ENCODE measurements around the gene BORCS5.

BORCS5 gene

DNA sequence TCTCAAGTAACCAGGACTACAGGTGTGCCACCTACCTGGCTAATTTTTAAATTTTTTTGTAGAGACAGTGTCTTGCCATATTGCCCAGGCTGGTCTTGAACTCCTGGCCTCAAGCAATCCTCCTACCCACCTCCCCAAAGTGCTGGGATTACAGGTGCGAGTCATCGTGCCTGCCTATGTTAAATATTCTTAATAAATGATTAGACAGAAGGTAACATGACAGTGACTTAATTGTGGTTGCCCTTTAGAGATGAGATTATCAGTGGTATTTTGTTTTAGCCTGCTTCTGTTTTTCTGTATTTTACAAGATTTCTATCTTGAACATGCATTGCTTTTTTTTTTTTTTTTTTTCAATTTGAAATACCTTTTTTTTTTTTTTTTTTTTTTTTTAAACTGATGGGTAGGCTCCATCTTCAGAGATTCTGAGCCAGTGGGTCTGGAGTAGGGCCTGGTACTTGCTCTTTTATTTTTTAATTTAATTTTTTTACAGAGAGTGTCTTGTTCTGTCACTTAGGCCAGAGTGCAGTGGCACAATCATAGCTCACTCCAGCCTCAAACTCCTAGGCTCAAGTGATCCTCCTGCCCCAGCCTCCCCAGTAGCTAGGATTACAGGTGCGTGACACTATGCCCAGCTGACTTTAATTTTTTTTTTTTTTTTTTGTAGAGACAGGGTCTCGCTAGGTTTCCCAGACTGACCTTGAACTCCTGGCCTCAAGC is 88.4 kb downstream of the BORCS5 start:
- no peak overlapping the region for H2AFZ ChIP-seq (ENCODE audit: low read length)
- no peaks in the 10 kb centered on the region for H3K79me2 ChIP-seq (ENCODE audit: insufficient read depth, low read length)
- no peaks in the 10 kb centered on the region for H3K9me2 ChIP-seq (replicated peaks; ENCODE audit: low read depth, low read length)
- TF ChIP-seq, protein P1, sequence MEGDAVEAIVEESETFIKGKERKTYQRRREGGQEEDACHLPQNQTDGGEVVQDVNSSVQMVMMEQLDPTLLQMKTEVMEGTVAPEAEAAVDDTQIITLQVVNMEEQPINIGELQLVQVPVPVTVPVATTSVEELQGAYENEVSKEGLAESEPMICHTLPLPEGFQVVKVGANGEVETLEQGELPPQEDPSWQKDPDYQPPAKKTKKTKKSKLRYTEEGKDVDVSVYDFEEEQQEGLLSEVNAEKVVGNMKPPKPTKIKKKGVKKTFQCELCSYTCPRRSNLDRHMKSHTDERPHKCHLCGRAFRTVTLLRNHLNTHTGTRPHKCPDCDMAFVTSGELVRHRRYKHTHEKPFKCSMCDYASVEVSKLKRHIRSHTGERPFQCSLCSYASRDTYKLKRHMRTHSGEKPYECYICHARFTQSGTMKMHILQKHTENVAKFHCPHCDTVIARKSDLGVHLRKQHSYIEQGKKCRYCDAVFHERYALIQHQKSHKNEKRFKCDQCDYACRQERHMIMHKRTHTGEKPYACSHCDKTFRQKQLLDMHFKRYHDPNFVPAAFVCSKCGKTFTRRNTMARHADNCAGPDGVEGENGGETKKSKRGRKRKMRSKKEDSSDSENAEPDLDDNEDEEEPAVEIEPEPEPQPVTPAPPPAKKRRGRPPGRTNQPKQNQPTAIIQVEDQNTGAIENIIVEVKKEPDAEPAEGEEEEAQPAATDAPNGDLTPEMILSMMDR (conservative IDR thresholded peaks at IDR 0.05; ENCODE audit: low read length), result no peak
- no peak for TF ChIP-seq EZH2phosphoT487 (IDR thresholded peaks at IDR 0.05; ENCODE audit: borderline replicate concordance)
- no peak overlapping the region for H3K4me2 ChIP-seq (ENCODE audit: low read depth, low read length, poor library complexity, severe bottlenecking)
- H3K27me3 ChIP-seq (ENCODE audit: insufficient read depth, low read length, poor library complexity, severe bottlenecking), result no peaks in the 10 kb centered on the region
- H3K4me3 ChIP-seq (ENCODE audit: low read length, poor library complexity, severe bottlenecking), result no peak overlapping the region
- H3K9ac ChIP-seq (ENCODE audit: low read depth, low read length, poor library complexity, severe bottlenecking), result no peak overlapping the region
- H4K20me1 ChIP-seq (ENCODE audit: insufficient read depth, low read length, poor library complexity, severe bottlenecking), result no peaks in the 10 kb centered on the region
- H3K4me1 ChIP-seq (ENCODE audit: insufficient read depth, low read length, poor library complexity, severe bottlenecking), result peaks cover 36% of the 10 kb centered on the region
- H3F3A ChIP-seq (ENCODE audit: low read depth), result no peaks in the 10 kb centered on the region
- H3K9me3 ChIP-seq (ENCODE audit: insufficient read depth, low read depth, low read length), result no peaks in the 10 kb centered on the region
- H3K36me3 ChIP-seq (ENCODE audit: insufficient read depth, low read length), result no peaks in the 10 kb centered on the region

DNA sequence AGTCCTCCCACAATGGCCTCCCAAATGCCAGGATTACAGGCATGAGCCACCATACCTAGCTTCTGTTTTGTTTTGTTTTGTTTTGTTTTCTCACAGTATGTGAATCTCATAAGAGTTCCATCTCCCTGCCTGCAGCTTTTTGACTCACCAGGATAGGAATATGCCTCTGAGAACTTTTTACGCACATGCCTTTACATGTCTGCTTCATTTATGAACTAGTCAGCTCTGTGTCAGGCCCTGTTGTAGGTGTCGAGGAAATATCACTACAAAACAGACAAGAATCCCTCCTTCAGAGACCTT is 89.0 kb downstream of the BORCS5 start:
- Histone ChIP-seq H3K27me3 (ENCODE audit: insufficient read depth, low read length, poor library complexity, severe bottlenecking) (no peaks in the 10 kb centered on the region), H3K4me3 (ENCODE audit: low read length, poor library complexity, severe bottlenecking) (no peak overlapping the region), H3K9ac (ENCODE audit: low read depth, low read length, poor library complexity, severe bottlenecking) (no peak overlapping the region), H3K4me2 (ENCODE audit: low read depth, low read length, poor library complexity, severe bottlenecking) (no peak overlapping the region), H3K9me2 (replicated peaks; ENCODE audit: low read depth, low read length) (no peaks in the 10 kb centered on the region), H3K79me2 (ENCODE audit: insufficient read depth, low read length) (no peaks in the 10 kb centered on the region), H3F3A (ENCODE audit: low read depth) (no peaks in the 10 kb centered on the region), H3K9me3 (ENCODE audit: insufficient read depth, low read depth, low read length) (no peaks in the 10 kb centered on the region), H3K36me3 (ENCODE audit: insufficient read depth, low read length) (no peaks in the 10 kb centered on the region), H3K4me1 (ENCODE audit: insufficient read depth, low read length, poor library complexity, severe bottlenecking) (peaks cover 33% of the 10 kb centered on the region), H2AFZ (ENCODE audit: low read length) (no peak overlapping the region), H4K20me1 (ENCODE audit: insufficient read depth, low read length, poor library complexity, severe bottlenecking) (no peaks in the 10 kb centered on the region)
- no peak for TF ChIP-seq EZH2phosphoT487 (IDR thresholded peaks at IDR 0.05; ENCODE audit: borderline replicate concordance)
- TF ChIP-seq, protein P1 (conservative IDR thresholded peaks at IDR 0.05; ENCODE audit: low read length), result no peak

DNA sequence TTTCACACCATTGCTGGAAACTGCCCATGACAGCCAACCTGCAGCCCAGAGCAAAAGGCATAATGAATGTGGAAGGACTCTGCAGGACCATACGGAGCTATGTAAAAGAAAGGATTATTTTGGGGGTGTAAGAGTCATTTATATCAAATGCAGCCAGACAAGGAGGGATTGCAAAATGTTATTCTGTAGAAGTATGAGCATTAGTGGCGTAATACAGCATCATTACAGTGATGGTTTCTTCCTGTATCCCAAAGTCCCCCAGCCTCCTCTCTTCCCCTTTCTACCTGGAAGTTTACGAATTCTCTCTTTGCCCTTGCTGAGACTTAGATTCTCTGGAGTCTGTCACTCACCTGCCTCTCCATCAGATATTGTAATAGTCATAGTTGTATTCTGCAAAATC is 89.9 kb downstream of the BORCS5 start:
- H3K9me2 ChIP-seq (replicated peaks; ENCODE audit: low read depth, low read length), result no peaks in the 10 kb centered on the region
- no peaks in the 10 kb centered on the region for H3K27me3 ChIP-seq (ENCODE audit: insufficient read depth, low read length, poor library complexity, severe bottlenecking)
- no peak overlapping the region for H3K4me2 ChIP-seq (ENCODE audit: low read depth, low read length, poor library complexity, severe bottlenecking)
- TF ChIP-seq, protein P1 (conservative IDR thresholded peaks at IDR 0.05; ENCODE audit: low read length), result no peak
- TF ChIP-seq EZH2phosphoT487 (IDR thresholded peaks at IDR 0.05; ENCODE audit: borderline replicate concordance), result no peak
- no peaks in the 10 kb centered on the region for H3K79me2 ChIP-seq (ENCODE audit: insufficient read depth, low read length)
- no peaks in the 10 kb centered on the region for H4K20me1 ChIP-seq (ENCODE audit: insufficient read depth, low read length, poor library complexity, severe bottlenecking)
- H3K9ac ChIP-seq (ENCODE audit: low read depth, low read length, poor library complexity, severe bottlenecking), result no peak overlapping the region
- H3K4me1 ChIP-seq (ENCODE audit: insufficient read depth, low read length, poor library complexity, severe bottlenecking), result peaks cover 23% of the 10 kb centered on the region
- H3K9me3 ChIP-seq (ENCODE audit: insufficient read depth, low read depth, low read length), result no peaks in the 10 kb centered on the region
- no peak overlapping the region for H2AFZ ChIP-seq (ENCODE audit: low read length)
- no peaks in the 10 kb centered on the region for H3K36me3 ChIP-seq (ENCODE audit: insufficient read depth, low read length)
- H3F3A ChIP-seq (ENCODE audit: low read depth), result no peaks in the 10 kb centered on the region
- no peak overlapping the region for H3K4me3 ChIP-seq (ENCODE audit: low read length, poor library complexity, severe bottlenecking)

Data from Loucy (cell line).